Measurements from ENCODE around the gene RAB11FIP3. TPM values are rescaled to one million over a fixed set of nuclear protein-coding genes. Genes with fewer than 3 reads are reported as not detected.
A peak's percentile ranks its signal among the peaks of the same experiment; 100 is the strongest.

Gene RAB11FIP3
- total and polyA plus RNA-seq, 8 donors: 6.7 to 102 (median 18.1) TPM

GRCh38 chr16:450385-450784 is 24.9 kb downstream of the RAB11FIP3 start:
- Histone ChIP-seq H3K27ac (no peak overlapping the region), H3K9me3 (no peaks in the 10 kb centered on the region), H3K36me3 (no peaks in the 10 kb centered on the region), H3K27me3 (no peaks in the 10 kb centered on the region), H3K4me3 (no peak overlapping the region), H3K4me1 (peaks cover 0 to 13% (median 6%) of the 10 kb centered on the region in 4 donors)
- 70 to 87% (median 81%) methylated on average over 8 of the region's 8 CpGs for WGBS, 5 donors
- TF ChIP-seq, protein P1, sequence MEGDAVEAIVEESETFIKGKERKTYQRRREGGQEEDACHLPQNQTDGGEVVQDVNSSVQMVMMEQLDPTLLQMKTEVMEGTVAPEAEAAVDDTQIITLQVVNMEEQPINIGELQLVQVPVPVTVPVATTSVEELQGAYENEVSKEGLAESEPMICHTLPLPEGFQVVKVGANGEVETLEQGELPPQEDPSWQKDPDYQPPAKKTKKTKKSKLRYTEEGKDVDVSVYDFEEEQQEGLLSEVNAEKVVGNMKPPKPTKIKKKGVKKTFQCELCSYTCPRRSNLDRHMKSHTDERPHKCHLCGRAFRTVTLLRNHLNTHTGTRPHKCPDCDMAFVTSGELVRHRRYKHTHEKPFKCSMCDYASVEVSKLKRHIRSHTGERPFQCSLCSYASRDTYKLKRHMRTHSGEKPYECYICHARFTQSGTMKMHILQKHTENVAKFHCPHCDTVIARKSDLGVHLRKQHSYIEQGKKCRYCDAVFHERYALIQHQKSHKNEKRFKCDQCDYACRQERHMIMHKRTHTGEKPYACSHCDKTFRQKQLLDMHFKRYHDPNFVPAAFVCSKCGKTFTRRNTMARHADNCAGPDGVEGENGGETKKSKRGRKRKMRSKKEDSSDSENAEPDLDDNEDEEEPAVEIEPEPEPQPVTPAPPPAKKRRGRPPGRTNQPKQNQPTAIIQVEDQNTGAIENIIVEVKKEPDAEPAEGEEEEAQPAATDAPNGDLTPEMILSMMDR (IDR thresholded peaks at IDR 0.05): no peak
- TF ChIP-seq POLR2A (IDR thresholded peaks at IDR 0.05) (no peak), POLR2AphosphoS5 (IDR thresholded peaks at IDR 0.05) (no peak), EP300 (IDR thresholded peaks at IDR 0.05) (no peak)
- DNase-seq: peak in 1 of 2 donors; percentile 30
- intact Hi-C loops (cut with DNase I; ENCODE audit: low total_unique reads): no loop called here

GRCh38 chr16:450785-451512 is 25.5 kb downstream of the RAB11FIP3 start:
- H3K9me3 ChIP-seq: no peaks in the 10 kb centered on the region
- H3K4me3 ChIP-seq: no peak overlapping the region
- H3K27me3 ChIP-seq: no peaks in the 10 kb centered on the region
- WGBS, 5 donors: 63 to 85% (median 69%) methylated on average over 13 to 14 of the region's 14 CpGs
- DNase-seq: peak in 1 of 2 donors; percentile 55
- TF ChIP-seq, protein P1 (IDR thresholded peaks at IDR 0.05): no peak
- TF ChIP-seq POLR2A (IDR thresholded peaks at IDR 0.05): no peak
- TF ChIP-seq EP300 (IDR thresholded peaks at IDR 0.05): no peak
- no peak for TF ChIP-seq POLR2AphosphoS5 (IDR thresholded peaks at IDR 0.05)
- intact Hi-C loops (cut with DNase I; ENCODE audit: low total_unique reads): no loop called here
- H3K27ac ChIP-seq: no peak overlapping the region
- peaks cover 0 to 13% (median 6%) of the 10 kb centered on the region in 4 donors for H3K4me1 ChIP-seq
- H3K36me3 ChIP-seq: no peaks in the 10 kb centered on the region

DNA sequence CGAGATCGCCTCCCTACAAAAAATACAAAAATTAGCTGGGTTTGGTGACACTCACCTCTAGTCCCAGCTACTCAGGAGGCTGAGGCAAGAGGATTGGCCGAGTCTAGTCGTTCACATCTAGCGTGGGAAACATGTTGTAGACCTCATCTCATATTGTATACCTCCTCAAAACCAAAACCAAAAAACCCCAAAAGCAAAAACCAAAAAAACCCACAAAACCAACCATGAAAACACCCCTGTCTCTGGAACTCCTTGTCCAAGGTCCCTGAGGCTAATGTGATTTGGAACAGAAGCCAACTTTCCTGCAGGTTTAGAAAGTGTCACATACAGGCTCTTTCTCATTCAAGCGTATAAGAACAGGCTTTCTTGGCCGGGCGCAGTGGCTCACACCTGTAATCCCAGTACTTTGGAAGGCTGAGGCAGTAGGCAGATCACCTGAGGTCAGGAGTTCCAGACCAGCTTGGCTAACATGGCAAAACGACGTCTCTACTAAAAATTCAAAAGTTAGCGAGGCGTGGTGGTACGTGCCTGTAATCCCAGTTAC is 29.0 kb downstream of the RAB11FIP3 start:
- Histone ChIP-seq H3K27ac (no peak overlapping the region), H3K27me3 (no peaks in the 10 kb centered on the region), H3K36me3 (no peaks in the 10 kb centered on the region), H3K4me3 (no peak overlapping the region), H3K4me1 (peaks cover 0 to 36% (median 26%) of the 10 kb centered on the region in 4 donors), H3K9me3 (no peaks in the 10 kb centered on the region)
- intact Hi-C loops (cut with DNase I; ENCODE audit: low total_unique reads): no loop called here
- TF ChIP-seq EP300 (IDR thresholded peaks at IDR 0.05) (no peak), POLR2AphosphoS5 (IDR thresholded peaks at IDR 0.05) (no peak), POLR2A (IDR thresholded peaks at IDR 0.05) (no peak)
- TF ChIP-seq, protein P1 (IDR thresholded peaks at IDR 0.05): no peak
- no peak for DNase-seq
- WGBS, 5 donors: 89 to 93% (median 91%) methylated on average over 13 of the region's 13 CpGs

GRCh38 chr16:455453-455852 is 30.0 kb downstream of the RAB11FIP3 start:
- TF ChIP-seq EP300 (IDR thresholded peaks at IDR 0.05): no peak
- TF ChIP-seq POLR2AphosphoS5 (IDR thresholded peaks at IDR 0.05): no peak
- TF ChIP-seq POLR2A (IDR thresholded peaks at IDR 0.05): no peak
- TF ChIP-seq, protein P1 (IDR thresholded peaks at IDR 0.05): no peak
- Histone ChIP-seq H3K9me3 (no peaks in the 10 kb centered on the region), H3K27me3 (no peaks in the 10 kb centered on the region)

More at GRCh38 chr16:455453-455852, 30.0 kb downstream of the RAB11FIP3 start:
- intact Hi-C loops (cut with DNase I; ENCODE audit: low total_unique reads): no loop called here
- WGBS, 5 donors: 95 to 97% (median 96%) methylated on average over 12 of the region's 12 CpGs
- H3K36me3 ChIP-seq: no peaks in the 10 kb centered on the region
- no peak overlapping the region for H3K4me3 ChIP-seq
- no peak for DNase-seq
- no peak overlapping the region for H3K27ac ChIP-seq
- H3K4me1 ChIP-seq: peaks cover 0 to 34% (median 22%) of the 10 kb centered on the region in 4 donors

Data from stomach (tissue), 9 donors.